Measurements from ENCODE around the gene PHACTR1.

PHACTR1 gene

DNA sequence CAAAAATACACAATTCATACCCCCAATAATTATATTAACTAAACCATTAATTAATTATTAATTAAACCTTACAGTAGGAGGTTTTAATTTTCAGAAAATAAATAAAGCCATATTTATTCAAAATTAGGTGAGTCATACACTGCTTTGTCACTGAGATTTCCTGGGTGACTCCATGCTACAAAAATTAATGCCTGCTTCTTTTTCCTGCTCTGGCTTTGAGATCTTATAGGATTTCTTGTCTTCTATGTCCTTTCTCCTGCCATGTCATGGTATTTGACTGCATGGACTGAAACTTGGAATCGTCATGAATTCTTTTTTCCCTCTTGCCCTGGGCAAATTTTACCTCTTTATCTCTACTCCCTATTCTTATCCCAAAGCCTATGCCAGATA is 133.2 kb downstream of the PHACTR1 start:
- DNase-seq (ENCODE audit: low spot score): no peak

DNA sequence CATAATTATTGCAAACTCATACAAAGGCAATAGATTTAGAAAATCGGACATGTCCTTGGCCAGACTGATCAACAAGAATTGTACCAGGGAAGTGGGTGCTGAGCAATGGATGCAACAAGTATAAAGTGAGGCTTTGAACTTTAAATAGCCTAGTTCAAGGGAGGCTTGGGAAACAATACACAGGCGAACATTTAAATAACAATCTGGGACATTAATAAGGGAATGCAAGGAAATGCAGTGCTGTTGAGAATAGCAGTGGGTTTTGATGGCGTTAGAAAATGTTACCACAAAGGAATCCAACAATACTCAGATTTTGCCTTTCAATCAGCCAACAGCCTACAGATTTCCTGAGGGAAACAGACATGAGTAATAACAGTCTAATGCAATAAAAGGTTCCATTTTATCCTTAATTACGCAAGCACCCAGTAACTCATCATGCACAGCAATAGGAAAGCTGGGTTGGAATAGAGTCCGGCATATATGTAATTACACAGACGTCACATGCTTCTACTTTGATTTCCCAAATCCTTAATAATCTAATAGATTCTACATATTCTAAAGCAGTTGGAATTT is 134.6 kb downstream of the PHACTR1 start:
- DNase-seq (ENCODE audit: low spot score): no peak

DNA sequence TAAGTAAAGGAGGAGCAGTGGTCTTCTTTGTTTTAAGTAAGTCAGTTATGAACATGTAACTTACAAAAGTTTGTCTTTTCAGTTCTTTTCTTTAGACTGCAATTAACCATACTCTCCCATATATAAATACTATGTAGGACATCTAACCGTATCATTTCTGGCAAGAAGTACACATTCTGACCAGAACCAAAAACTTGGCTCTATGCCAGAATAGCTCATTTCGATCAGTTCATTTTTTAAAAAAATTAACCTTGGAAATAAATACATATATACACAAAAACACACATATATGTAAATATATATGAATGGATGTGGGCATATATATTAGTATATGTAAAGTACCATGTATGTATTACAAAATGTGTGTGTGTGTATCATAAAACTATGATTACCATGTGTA is 145.0 kb downstream of the PHACTR1 start:
- no peak for DNase-seq (ENCODE audit: low spot score)

- no peak for DNase-seq (ENCODE audit: low spot score)
Observed at GRCh38 chr6:12865117-12865516, 148.6 kb downstream of the PHACTR1 start.

GRCh38 chr6:12865671-12866181 is 149.2 kb downstream of the PHACTR1 start:
- DNase-seq (ENCODE audit: low spot score): no peak

- DNase-seq (ENCODE audit: low spot score): no peak
Observed at GRCh38 chr6:12866422-12867029, 150.0 kb downstream of the PHACTR1 start.

- DNase-seq (ENCODE audit: low spot score): no peak
Observed at GRCh38 chr6:12869816-12870432, 153.4 kb downstream of the PHACTR1 start.

DNA sequence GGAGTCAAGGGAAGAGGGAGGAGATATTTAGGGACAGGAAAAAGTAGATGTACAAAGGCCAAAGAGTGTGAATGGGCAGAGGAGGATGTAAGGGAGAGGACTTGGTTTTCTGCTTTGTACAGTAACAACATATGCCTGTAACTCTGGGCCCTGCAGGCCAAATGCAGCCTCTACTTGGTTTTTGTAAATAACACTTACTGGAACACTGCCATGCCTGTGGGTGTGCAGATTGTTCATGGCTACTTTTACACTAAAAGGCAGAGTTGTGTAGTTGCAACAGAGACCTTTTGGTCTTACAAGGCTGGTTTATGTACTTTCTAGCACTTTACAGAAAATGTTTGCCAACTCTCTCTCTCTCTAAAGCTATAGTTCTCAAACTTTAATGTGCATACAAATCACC is 157.1 kb downstream of the PHACTR1 start:
- no peak for DNase-seq (ENCODE audit: low spot score)

DNA sequence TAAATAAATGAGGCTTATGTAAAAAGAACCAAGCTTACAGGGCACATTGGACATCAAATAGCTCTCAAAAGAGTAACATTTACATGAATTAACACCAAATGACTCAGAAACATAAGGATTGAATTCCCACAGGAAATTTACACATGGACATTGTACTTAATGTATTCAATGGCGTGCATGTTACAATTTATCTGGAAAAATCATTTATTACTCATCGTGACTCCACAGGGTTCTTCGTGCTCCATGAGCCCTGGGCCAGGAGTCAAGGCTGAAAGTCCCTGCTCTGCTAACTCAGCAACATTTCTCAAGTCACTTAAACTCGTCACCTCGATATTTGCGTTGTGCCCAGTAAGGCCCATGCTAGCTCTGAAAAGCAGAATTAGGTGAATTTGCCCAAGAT is 158.5 kb downstream of the PHACTR1 start:
- DNase-seq (ENCODE audit: low spot score): no peak

DNA sequence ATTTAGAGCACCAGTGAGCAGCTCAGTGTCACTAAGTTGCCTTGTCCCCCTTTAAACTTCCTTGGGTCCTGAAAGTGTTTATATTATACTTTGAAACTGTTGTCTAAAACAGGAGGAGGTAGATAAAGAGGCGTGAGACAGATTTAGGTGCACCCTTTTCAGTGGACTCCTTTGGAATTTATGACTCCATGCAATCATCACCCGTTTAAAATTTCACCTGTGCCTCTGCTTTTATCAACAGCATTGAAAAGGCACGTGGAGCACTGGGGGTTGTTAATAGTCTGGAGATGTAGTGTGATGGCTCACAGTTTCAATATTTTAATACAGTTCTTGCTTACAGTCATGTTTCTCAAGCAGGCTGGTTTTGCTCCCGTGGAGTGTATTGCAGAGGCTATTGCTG is 162.2 kb downstream of the PHACTR1 start:
- no peak for DNase-seq (ENCODE audit: low spot score)

GRCh38 chr6:12882761-12883290 is 166.3 kb downstream of the PHACTR1 start:
- no peak for DNase-seq (ENCODE audit: low spot score)

DNA sequence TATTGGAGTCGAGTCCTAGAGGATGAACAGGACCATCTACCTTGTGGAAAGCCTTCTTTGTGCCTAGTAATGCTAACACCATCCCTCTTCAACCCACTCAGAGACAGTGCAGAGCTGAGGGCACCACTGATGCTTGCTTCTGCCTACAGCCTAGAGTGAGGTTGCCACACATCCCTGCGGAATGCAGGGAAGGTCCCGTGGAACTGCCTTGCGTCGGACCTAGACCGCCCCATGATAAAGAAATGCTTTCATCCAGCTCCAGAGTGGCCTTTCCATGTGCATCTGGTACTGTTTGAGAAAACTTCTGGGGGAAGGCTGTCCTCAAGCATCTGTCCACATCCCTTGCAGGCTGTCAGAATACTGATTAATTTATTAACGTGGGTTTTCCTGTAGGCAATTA is 168.4 kb downstream of the PHACTR1 start:
- DNase-seq (ENCODE audit: low spot score): no peak

- DNase-seq (ENCODE audit: low spot score): no peak
Observed at GRCh38 chr6:12886961-12887775, 170.6 kb downstream of the PHACTR1 start.

DNA sequence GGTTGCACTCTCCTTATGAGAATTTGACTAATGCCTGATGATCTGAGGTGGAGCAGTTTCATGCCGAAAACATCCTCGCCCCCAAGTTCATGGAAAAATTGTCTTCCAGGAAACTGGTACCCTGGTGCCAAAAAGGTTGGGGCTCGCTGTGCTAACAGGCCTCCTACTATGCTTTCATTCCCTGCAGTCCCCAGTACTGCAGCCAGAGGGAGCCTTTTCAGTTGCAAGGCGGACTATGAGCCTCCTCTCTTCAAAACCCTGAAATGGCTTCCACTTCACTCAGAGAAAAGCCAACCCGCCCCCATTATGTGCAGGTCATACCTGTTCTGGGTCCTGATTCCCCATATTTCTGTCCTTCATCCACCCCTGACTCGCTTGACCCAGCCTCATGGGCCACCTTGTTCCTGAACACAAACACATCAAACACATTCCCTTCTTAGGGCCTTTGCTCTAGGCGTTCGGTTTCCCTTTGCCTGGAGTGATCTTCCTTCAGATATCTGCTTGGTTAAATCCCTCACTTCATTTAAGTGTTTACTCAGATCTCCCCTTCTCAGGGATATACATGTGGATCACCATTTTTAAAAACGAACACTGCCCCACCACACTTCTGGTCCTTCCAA is 173.7 kb downstream of the PHACTR1 start:
- DNase-seq (ENCODE audit: low spot score): peak; percentile 3

DNA sequence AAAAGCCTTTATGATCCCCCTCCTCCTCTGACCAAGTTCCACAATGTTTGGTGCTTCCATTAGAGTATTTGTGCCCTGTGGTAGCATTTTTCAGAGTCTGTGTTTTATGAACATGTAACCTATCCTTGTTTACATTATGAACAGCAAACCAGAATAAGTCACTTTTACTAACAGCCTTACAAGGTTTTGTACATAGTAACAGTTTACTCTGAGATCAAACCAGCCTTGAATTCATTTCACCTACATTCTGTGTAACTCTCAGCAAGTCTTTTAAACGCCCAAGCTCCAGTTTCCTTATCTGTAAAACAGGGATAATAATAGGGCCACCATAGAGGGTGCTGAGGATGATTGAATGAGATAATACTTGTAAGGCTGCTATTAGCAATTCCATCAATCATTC is 175.0 kb downstream of the PHACTR1 start:
- DNase-seq (ENCODE audit: low spot score): no peak

- no peak for DNase-seq (ENCODE audit: low spot score)
Observed at GRCh38 chr6:12892151-12892550, 175.6 kb downstream of the PHACTR1 start.

DNA sequence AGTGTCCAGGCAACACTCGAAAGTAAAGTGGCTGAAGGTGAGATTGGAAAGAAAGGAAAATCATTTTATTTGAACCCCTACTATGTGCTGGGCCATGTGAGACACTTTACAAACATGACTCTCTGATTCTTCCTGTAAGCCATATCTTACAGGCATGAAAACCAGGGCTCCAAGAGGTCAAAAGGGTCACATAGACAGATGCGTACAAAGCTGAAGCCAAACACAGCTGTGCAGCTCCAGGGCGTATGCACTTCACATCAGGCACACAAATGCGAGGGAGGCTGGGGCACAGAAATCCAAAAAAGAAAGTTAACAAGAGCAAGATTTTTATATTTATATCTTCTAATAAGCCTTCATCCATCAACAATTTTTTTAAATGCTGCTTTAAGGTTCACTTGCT is 176.5 kb downstream of the PHACTR1 start:
- DNase-seq (ENCODE audit: low spot score): no peak

- DNase-seq (ENCODE audit: low spot score): no peak
Observed at GRCh38 chr6:12895721-12896120, 179.2 kb downstream of the PHACTR1 start.

GRCh38 chr6:12896208-12896733 is 179.7 kb downstream of the PHACTR1 start:
- DNase-seq (ENCODE audit: low spot score): no peak

DNA sequence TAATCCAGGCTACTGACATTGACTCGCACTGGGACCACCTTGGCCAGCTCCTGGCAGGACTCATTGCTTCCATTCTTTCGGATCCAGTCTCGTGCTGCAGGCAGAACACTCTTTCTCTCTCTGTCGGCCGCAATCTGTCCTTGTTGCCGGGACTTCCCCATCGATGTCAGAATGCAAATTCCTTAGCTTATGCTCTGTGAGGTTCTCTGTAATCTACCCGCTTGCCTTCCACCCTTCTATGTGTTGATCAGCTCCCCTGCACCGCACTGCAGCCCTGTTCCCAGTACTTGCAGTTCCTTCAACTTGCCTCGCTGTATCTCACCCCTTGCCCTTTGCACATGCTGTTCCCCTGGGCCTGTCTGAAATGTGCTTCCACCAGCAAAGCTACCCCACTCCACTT is 182.0 kb downstream of the PHACTR1 start:
- DNase-seq (ENCODE audit: low spot score): no peak

DNA sequence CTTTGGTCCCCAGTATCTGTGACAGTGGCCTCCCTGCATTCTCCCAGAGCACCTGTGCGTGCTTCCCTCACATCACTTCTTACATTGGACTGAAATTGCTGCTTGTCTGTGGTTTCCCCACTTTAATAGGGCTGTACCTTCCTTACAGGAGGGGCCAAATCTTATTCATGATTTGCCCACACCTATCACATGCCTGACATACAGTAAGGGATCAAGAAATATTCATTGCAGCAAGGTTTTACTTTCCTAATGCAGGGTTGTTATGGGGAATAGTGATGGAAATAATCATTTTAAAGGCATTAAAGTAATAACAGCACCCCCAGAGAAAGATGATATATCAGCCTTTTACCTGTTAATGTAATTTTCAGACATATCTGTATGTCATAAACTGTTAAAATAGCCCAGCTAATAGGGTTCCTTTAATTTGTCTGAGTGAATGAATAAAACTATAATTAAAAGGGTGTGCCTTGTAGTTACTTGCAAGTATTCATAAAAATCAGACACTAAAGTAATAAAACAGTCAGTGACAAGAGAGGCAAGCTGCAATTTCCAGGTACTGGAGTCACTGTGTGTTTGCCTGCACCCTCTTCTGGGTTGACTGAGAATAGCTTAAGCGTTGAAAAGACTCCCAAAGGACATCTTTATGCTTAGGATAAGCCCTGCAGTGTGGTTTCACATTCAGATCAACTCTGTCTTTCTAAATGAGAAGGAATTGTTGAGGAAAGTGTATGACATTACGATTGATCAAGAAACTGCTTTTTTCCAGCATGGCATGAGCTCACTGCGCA is 182.7 kb downstream of the PHACTR1 start:
- DNase-seq (ENCODE audit: low spot score): no peak
